GM23248 (cell line): ENCODE results near the gene SHC2.

ENCODE experiments used
- EZH2 ChIP-seq: fragments of 200-600 bp; sonication (generic); IDR thresholded peaks from 2 replicates; pipeline ENCODE4 v1.6.1; 2018; ENCODE audit warnings: antibody characterized with exemption, mild to moderate bottlenecking; ENCODE audit not compliant: insufficient read depth, poor library complexity, severe bottlenecking
- EZH2phosphoT487 ChIP-seq: fragments of 200-600 bp; sonication (generic); IDR thresholded peaks from 2 replicates; pipeline ENCODE4 v1.6.1; 2018; ENCODE audit warnings: antibody characterized with exemption, moderate library complexity, mild to moderate bottlenecking, low read depth; ENCODE audit not compliant: insufficient read depth

GRCh38 chr19:488505-489417 is 27.9 kb upstream of the SHC2 start:
- TF ChIP-seq EZH2 (no peak), EZH2phosphoT487 (no peak)
